ENCODE results near the gene ATP1B2. TPM values are rescaled to one million over a fixed set of nuclear protein-coding genes. Genes with fewer than 3 reads are reported as not detected.

Gene ATP1B2
- total RNA-seq, 2 donors from 2014 or later: 2.2 to 2.6 TPM

- intact Hi-C loops (cut with DNase I): no loop called here
Measured at GRCh38 chr17:7668482-7668881, 17.8 kb downstream of the ATP1B2 start.

GRCh38 chr17:7673239-7673638 is 22.5 kb downstream of the ATP1B2 start:
- intact Hi-C loops (cut with DNase I): no loop called here
- no peak for DNase-seq (ENCODE audit: low spot score)

More at GRCh38 chr17:7668482-7668881, 17.8 kb downstream of the ATP1B2 start:
- DNase-seq (ENCODE audit: low spot score): no peak

- intact Hi-C loops (cut with DNase I): no loop called here
- no peak for DNase-seq (ENCODE audit: low spot score)
Measured at GRCh38 chr17:7674934-7675333, 24.2 kb downstream of the ATP1B2 start.

GRCh38 chr17:7676533-7676932 is 25.8 kb downstream of the ATP1B2 start:
- intact Hi-C loops (cut with DNase I): no loop called here
- DNase-seq (ENCODE audit: low spot score): no peak

- intact Hi-C loops (cut with DNase I): no loop called here
- DNase-seq (ENCODE audit: low spot score): no peak
Measured at GRCh38 chr17:7677388-7678067, 26.8 kb downstream of the ATP1B2 start.

- intact Hi-C loops (cut with DNase I): loop anchor here in 1 of 2 donors (10.0 kb wide), 1 partner anchor 50 kb away; the partner anchor contains the start of gene SHBG
- DNase-seq (ENCODE audit: low spot score): no peak
Measured at GRCh38 chr17:7684851-7685532, 34.3 kb downstream of the ATP1B2 start.

GRCh38 chr17:7685533-7686221 is 35.0 kb downstream of the ATP1B2 start:
- peak; percentile 98 for DNase-seq (ENCODE audit: low spot score)
- intact Hi-C loops (cut with DNase I): loop anchor here (2.0 to 10.0 kb wide), 2 partner anchors 51 to 53 kb away; partner anchors contain the start of gene SHBG (in 1 of the 2)

GRCh38 chr17:7686222-7687071 is 35.7 kb downstream of the ATP1B2 start:
- intact Hi-C loops (cut with DNase I): loop anchor here (2.0 to 10.0 kb wide), 2 partner anchors 52 to 54 kb away; partner anchors contain the start of gene SHBG (in 1 of the 2)
- peak; percentile 92 for DNase-seq (ENCODE audit: low spot score)

- intact Hi-C loops (cut with DNase I): loop anchor here (2.0 to 10.0 kb wide), 2 partner anchors 52 to 54 kb away; partner anchors contain the start of gene SHBG (in 1 of the 2)
- DNase-seq (ENCODE audit: low spot score): peak; percentile 93
Measured at GRCh38 chr17:7687072-7687907, 36.6 kb downstream of the ATP1B2 start, which contains the start of gene TP53. Gene TP53, minus strand, starts transcription at chr17:7687490. Its CDS starts 10,896 bp downstream, at chr17:7676594.

- intact Hi-C loops (cut with DNase I): loop anchor here (2.0 to 10.0 kb wide), 2 partner anchors 53 to 55 kb away; partner anchors contain the start of gene SHBG (in 1 of the 2)
- DNase-seq (ENCODE audit: low spot score): peak; percentile 99
Measured at GRCh38 chr17:7687908-7688807, 37.4 kb downstream of the ATP1B2 start, which contains the start of gene WRAP53. Gene WRAP53, plus strand, starts transcription at chr17:7688477. Its CDS starts 172 bp downstream, at chr17:7688649.

GRCh38 chr17:7688808-7689316 is 38.1 kb downstream of the ATP1B2 start:
- intact Hi-C loops (cut with DNase I): loop anchor here in 1 of 2 donors (10.0 kb wide), 1 partner anchor 54 kb away; the partner anchor contains the start of gene SHBG
- DNase-seq (ENCODE audit: low spot score): no peak

GRCh38 chr17:7695586-7695985 is 44.9 kb downstream of the ATP1B2 start:
- DNase-seq (ENCODE audit: low spot score): no peak
- intact Hi-C loops (cut with DNase I): no loop called here

GRCh38 chr17:7697828-7698588 is 47.3 kb downstream of the ATP1B2 start:
- no peak for DNase-seq (ENCODE audit: low spot score)
- intact Hi-C loops (cut with DNase I): no loop called here

GRCh38 chr17:7700510-7700909 is 49.8 kb downstream of the ATP1B2 start:
- intact Hi-C loops (cut with DNase I): no loop called here
- no peak for DNase-seq (ENCODE audit: low spot score)

GRCh38 chr17:7701681-7702080 is 51.0 kb downstream of the ATP1B2 start:
- DNase-seq (ENCODE audit: low spot score): no peak
- intact Hi-C loops (cut with DNase I): no loop called here

- no peak for DNase-seq (ENCODE audit: low spot score)
- intact Hi-C loops (cut with DNase I): no loop called here
Measured at GRCh38 chr17:7702776-7703175, 52.0 kb downstream of the ATP1B2 start.

Data from posterior vena cava (tissue), 2 donors.